A549 (cell line): Measurements from ENCODE around the gene SUFU. TPM values are rescaled to one million over a fixed set of nuclear protein-coding genes. Genes with fewer than 3 reads are reported as not detected.

Source experiments
- ATAC-seq, 2 experiments: fragments of 200-7000 bp in 1 of 2; fragments of >200 bp in 1 of 2; cut with Nextera tagmentation in 1 of 2; cut with Tn5 transposase in 1 of 2; 3 replicates each; pipeline versions ENCODE4 v1.8.0 to v1.9.1; 2018 to 2020; ENCODE audit warnings: mild to moderate bottlenecking in 1 of 2, moderate library complexity in 1 of 2
- CTCF ChIA-PET: fragments of 300-600 bp; sonication (Branson Sonifier 250); formaldehyde crosslinking; extraction: SDS; loops from one replicate; lab custom pipeline; 2021; ENCODE audit warnings: antibody characterized with exemption, inconsistent platforms; lab: Yijun Ruan, JAX
- POLR2A ChIA-PET: fragments of 350-600 bp; formaldehyde crosslinking; extraction: SDS; loops from one replicate; lab custom pipeline; 2021; ENCODE audit warnings: antibody characterized with exemption, inconsistent platforms; lab: Yijun Ruan, JAX
- DNase-seq, 2 experiments: peaks; one replicate each; pipeline versions ENCODE4 v3.0.0 to v3.0.0-alpha.2; 2011 to 2016; ENCODE audit warnings: low read depth in 1 of 2, low spot score in 1 of 2
- FAIRE-seq: peaks from 2 replicates; lab custom pipeline; 2011; peaks lifted over from hg19 to GRCh38; lab: Jason Lieb, UNC
- H3K27ac ChIP-seq, 2 experiments: fragments of >200 bp; sonication (Bioruptor Twin); formaldehyde crosslinking; 3 replicates each; pipeline ENCODE4 v1.5.1; 2016 to 2017
- H3K4me1 ChIP-seq: fragments of >200 bp; sonication (Bioruptor Twin); formaldehyde crosslinking; 3 replicates; pipeline ENCODE4 v1.6.1; 2016
- H3K4me2 ChIP-seq: fragments of >200 bp; sonication (Bioruptor Twin); formaldehyde crosslinking; 3 replicates; pipeline ENCODE4 v1.6.1; 2016
- H3K4me3 ChIP-seq: fragments of >200 bp; sonication (Bioruptor Twin); formaldehyde crosslinking; 3 replicates; pipeline ENCODE4 v1.5.1; 2016
- H3K9me3 ChIP-seq: fragments of >200 bp; sonication (Bioruptor Twin); formaldehyde crosslinking; 3 replicates; pipeline ENCODE4 v1.6.1; 2016
- BCL3 ChIP-seq: fragments of >200 bp; sonication (Bioruptor Twin); formaldehyde crosslinking; IDR thresholded peaks from 3 replicates; pipeline ENCODE4 v1.6.1; 2016
- HDAC2 ChIP-seq: fragments of 200-600 bp; sonication (generic); IDR thresholded peaks from 2 replicates; pipeline ENCODE4 v1.6.1; 2016
- HEYL ChIP-seq: fragments of 250-450 bp; sonication (Bioruptor Pico); IDR thresholded peaks from 2 replicates; pipeline ENCODE4 v1.8.0; 2021; ENCODE audit warnings: mild to moderate bottlenecking, moderate library complexity
- HOXB13 ChIP-seq: fragments of 250-450 bp; sonication (Bioruptor Pico); IDR thresholded peaks from 2 replicates; pipeline ENCODE4 v1.5.0; 2020; ENCODE audit warnings: low read depth, mild to moderate bottlenecking, moderate library complexity
- HOXB5 ChIP-seq: fragments of 250-450 bp; sonication (Bioruptor Pico); IDR thresholded peaks from 2 replicates; pipeline ENCODE4 v1.5.0; 2020; ENCODE audit warnings: mild to moderate bottlenecking, moderate library complexity
- JUN ChIP-seq, 2 experiments: fragments of >200 bp; sonication (Bioruptor Twin); formaldehyde crosslinking; IDR thresholded peaks; 2 replicates in 1 of 2; 3 replicates in 1 of 2; pipeline ENCODE4 v1.6.1; 2016 to 2017
- JUNB ChIP-seq: fragments of >200 bp; sonication (Bioruptor Twin); formaldehyde crosslinking; IDR thresholded peaks from 2 replicates; pipeline ENCODE4 v1.6.1; 2016
- KDM5A ChIP-seq: fragments of 200-600 bp; sonication (generic); IDR thresholded peaks from 2 replicates; pipeline ENCODE4 v1.6.1; 2016; ENCODE audit warnings: antibody characterized with exemption, mild to moderate bottlenecking
- MYC ChIP-seq: IDR thresholded peaks from 2 replicates; pipeline ENCODE4 v1.6.1; 2012; ENCODE audit warnings: mild to moderate bottlenecking, inconsistent platforms, low read length, improper control_type of control experiment, borderline replicate concordance
- NFE2L2 ChIP-seq: fragments of 150-350 bp; conservative IDR thresholded peaks from 2 replicates; pipeline ENCODE4 v1.6.1; 2014; ENCODE audit warnings: low read length
- NR3C1 ChIP-seq: fragments of >200 bp; sonication (Bioruptor Twin); formaldehyde crosslinking; IDR thresholded peaks from 3 replicates; pipeline ENCODE4 v1.6.1; 2017
- POLR2A ChIP-seq: IDR thresholded peaks from 2 replicates; pipeline ENCODE4 v1.6.1; 2012; ENCODE audit warnings: mild to moderate bottlenecking, low read length
- POLR2AphosphoS2 ChIP-seq: conservative IDR thresholded peaks from 2 replicates; pipeline ENCODE4 v1.6.1; 2012; ENCODE audit warnings: low read length, improper control_type of control experiment, inconsistent platforms
- RFX5 ChIP-seq: fragments of 450-650 bp; IDR thresholded peaks from 2 replicates; pipeline ENCODE4 v1.7.1; 2014; ENCODE audit warnings: antibody characterized with exemption, mild to moderate bottlenecking, moderate library complexity
- SMC3 ChIP-seq: fragments of >200 bp; sonication (Bioruptor Twin); formaldehyde crosslinking; IDR thresholded peaks from 3 replicates; pipeline ENCODE4 v1.6.1; 2018; ENCODE audit warnings: inconsistent platforms
- ZFP36 ChIP-seq: fragments of 450-650 bp; IDR thresholded peaks from 2 replicates; pipeline ENCODE4 v1.6.1; 2014; ENCODE audit warnings: borderline replicate concordance; ENCODE audit not compliant: partially characterized antibody
- WGBS: methylation state at CpG from one replicate; pipeline ENCODE4 v1.1.6; 2017; ENCODE audit errors: missing lambda C conversion rate; 5-methylcytosine and 5-hydroxymethylcytosine counted together
- polyA plus RNA-seq, 4 experiments: library from polyadenylated mRNA; depleted of rRNA in 3 of 4; stranded (reverse); fragments of >200 nt; fragmentation: RNase III in 1 of 4; extraction: RNeasy Plus Mini Kit Qiagen cat#74134 plus additional on column Dnase treatment in 1 of 4; gene quantifications; 2 replicates in 3 of 4; 3 replicates in 1 of 4; pipeline ENCODE4 v1.2.3, GENCODE V29; 2011 to 2017
- TF ChIP-seq, protein P1 (sequence below): fragments of 450-650 bp; IDR thresholded peaks from 2 replicates; pipeline ENCODE4 v1.6.1; 2014; ENCODE audit warnings: antibody characterized with exemption
- TF ChIP-seq, protein P2 (sequence below): IDR thresholded peaks from 2 replicates; pipeline ENCODE4 v1.6.1; 2012; ENCODE audit warnings: low read depth, borderline replicate concordance
- TF ChIP-seq, protein P3 (sequence below): fragments of 250-450 bp; sonication (Bioruptor Pico); IDR thresholded peaks from 2 replicates; pipeline ENCODE4 v1.5.0; 2020; ENCODE audit warnings: low read depth, mild to moderate bottlenecking, moderate library complexity

SUFU gene
- polyA plus RNA-seq, 2 of the 4 experiments (the other 2 are of a cell fraction) = 3.7 to 5.5 TPM

DNA sequence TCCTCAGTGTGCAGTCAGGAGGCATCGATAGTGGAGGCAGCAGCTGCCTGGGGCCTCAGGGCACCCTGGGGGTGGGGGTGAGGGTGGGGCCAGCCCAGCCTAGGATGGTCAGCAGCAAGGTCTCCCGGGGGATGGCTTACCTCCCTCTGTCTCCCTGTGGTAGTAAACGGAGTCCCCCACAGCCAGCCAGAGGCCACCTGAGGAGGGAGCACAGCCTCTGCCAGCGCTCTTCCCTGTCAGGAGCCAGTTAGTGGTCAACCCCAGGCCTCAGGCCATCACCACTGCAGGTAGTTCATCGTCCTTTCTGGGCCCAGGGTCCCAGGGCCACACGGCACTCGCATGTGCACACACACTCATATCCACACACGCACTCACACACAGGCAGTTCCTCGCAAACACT, 23.4 kb upstream of the SUFU start:
- ChIA-PET POLR2A (interaction anchor here (0.7 kb wide), 1 partner anchor 58 kb away, joined by 3 read pairs; no protein-coding TSS in a partner anchor), CTCF (interaction anchor here (0.5 to 9.2 kb wide), 13 partner anchors 9 to 249 kb away, joined by 3 to 93 read pairs (median 28); partner anchors contain the start of genes ACTR1A, C10orf95, FBXL15 and NFKB2)
- no peaks in the 10 kb centered on the region for H3K4me1 ChIP-seq
- no peaks in the 10 kb centered on the region for H3K9me3 ChIP-seq
- no peak for ATAC-seq
- H3K4me3 ChIP-seq = no peak overlapping the region
- DNase-seq = no peak
- H3K27ac ChIP-seq = no peak overlapping the region
- FAIRE-seq = no peak
- H3K4me2 ChIP-seq = no peak overlapping the region
- 95% methylated on average over 7 of the region's 9 CpGs for WGBS
- TF ChIP-seq BCL3 (no peak), RFX5 (no peak), SMC3 (no peak), MYC (no peak), HOXB13 (no peak), HEYL (CRISPR knock-in tag) (no peak)
- TF ChIP-seq, protein P1, sequence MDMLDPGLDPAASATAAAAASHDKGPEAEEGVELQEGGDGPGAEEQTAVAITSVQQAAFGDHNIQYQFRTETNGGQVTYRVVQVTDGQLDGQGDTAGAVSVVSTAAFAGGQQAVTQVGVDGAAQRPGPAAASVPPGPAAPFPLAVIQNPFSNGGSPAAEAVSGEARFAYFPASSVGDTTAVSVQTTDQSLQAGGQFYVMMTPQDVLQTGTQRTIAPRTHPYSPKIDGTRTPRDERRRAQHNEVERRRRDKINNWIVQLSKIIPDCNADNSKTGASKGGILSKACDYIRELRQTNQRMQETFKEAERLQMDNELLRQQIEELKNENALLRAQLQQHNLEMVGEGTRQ = no peak
- TF ChIP-seq, protein P2, sequence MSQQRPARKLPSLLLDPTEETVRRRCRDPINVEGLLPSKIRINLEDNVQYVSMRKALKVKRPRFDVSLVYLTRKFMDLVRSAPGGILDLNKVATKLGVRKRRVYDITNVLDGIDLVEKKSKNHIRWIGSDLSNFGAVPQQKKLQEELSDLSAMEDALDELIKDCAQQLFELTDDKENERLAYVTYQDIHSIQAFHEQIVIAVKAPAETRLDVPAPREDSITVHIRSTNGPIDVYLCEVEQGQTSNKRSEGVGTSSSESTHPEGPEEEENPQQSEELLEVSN = no peak
- TF ChIP-seq, all 56 proteins: peak for 0

DNA sequence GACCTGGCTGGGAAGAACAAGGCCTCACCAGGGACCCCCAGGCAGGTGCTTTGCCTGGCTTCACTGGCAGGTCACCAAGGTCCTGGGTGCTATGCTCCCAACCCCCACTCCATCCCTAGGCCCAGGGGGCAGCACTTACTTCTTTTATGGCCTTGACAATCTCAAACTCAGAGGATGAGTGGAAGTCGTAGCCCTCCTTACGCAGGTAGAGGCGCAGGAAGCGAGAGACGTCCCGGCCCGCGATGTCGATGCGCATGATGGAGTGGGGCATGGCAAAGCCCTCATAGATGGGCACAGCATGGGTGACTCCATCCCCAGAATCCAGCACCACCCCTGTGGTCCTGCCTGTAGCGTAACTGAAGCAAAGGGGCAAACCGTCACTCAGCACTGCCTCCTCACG, 19.8 kb upstream of the SUFU start:
- POLR2A ChIA-PET = interaction anchor here (0.6 kb wide), 1 partner anchor 8 kb away, joined by 4 read pairs; no protein-coding TSS in a partner anchor
- H3K9me3 ChIP-seq = no peaks in the 10 kb centered on the region
- H3K4me1 ChIP-seq = no peaks in the 10 kb centered on the region
- H3K4me2 ChIP-seq = no peak overlapping the region
- CTCF ChIA-PET = interaction anchor here (1.6 to 9.2 kb wide), 4 partner anchors 15 to 100 kb away, joined by 5 to 93 read pairs (median 11); partner anchors contain the start of genes ACTR1A, NFKB2 and SUFU
- H3K4me3 ChIP-seq = no peak overlapping the region
- no peak overlapping the region for H3K27ac ChIP-seq
- no peak for FAIRE-seq
- TF ChIP-seq ZFP36 (no peak), KDM5A (no peak), JUNB (no peak), SMC3 (no peak), NFE2L2 (no peak), HDAC2 (no peak), POLR2A (no peak), POLR2AphosphoS2 (no peak), HOXB5 (CRISPR knock-in tag) (no peak), JUN (IDR thresholded peaks at IDR 0.05) (no peak), NR3C1 (no peak)
- TF ChIP-seq, protein P3, sequence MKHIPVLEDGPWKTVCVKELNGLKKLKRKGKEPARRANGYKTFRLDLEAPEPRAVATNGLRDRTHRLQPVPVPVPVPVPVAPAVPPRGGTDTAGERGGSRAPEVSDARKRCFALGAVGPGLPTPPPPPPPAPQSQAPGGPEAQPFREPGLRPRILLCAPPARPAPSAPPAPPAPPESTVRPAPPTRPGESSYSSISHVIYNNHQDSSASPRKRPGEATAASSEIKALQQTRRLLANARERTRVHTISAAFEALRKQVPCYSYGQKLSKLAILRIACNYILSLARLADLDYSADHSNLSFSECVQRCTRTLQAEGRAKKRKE (CRISPR knock-in tag) = no peak
- TF ChIP-seq, protein P1 = no peak
- whole genome bisulfite sequencing = 95% methylated on average over 13 of the region's 13 CpGs
- DNase-seq = no peak
- ATAC-seq = no peak
